Measurements from ENCODE around the gene PRMT2.

- TF ChIP-seq POLR2AphosphoS5 (IDR thresholded peaks at IDR 0.05) = no peak
- TF ChIP-seq CTCF (IDR thresholded peaks at IDR 0.05) = no peak
- TF ChIP-seq POLR2A (IDR thresholded peaks at IDR 0.05) = no peak
Measured at GRCh38 chr21:46616050-46616449, 19.4 kb upstream of the PRMT2 start.
